Natural killer cell (primary cell): ENCODE measurements around the gene BOC. TPM values are rescaled to one million over a fixed set of nuclear protein-coding genes. Genes with fewer than 3 reads are reported as not detected.

Source experiments
- ATAC-seq, 3 donors: fragments of 150-1000 bp in 2 of 3; fragments of 200-7000 bp in 1 of 3; cut with Tn5 transposase; 1 replicate in 1 of 3; 2 replicates in 2 of 3; pipeline ENCODE4 v1.10.0; 2021; ENCODE audit warnings: mild to moderate bottlenecking in 2 of 3, moderate library complexity in 2 of 3
- DNase-seq, 2 donors: peaks; one replicate each; pipeline versions ENCODE4 v3.0.0 to v3.0.0-alpha.2; 2013 to 2021; ENCODE audit warnings: mixed read lengths in 1 of 2
- H3K27ac ChIP-seq: one replicate; pipeline ENCODE4 v1.5.1; 2013; ENCODE audit warnings: mild to moderate bottlenecking, low read length
- H3K27me3 ChIP-seq: one replicate; pipeline ENCODE4 v1.6.1; 2013; ENCODE audit warnings: low read length; ENCODE audit not compliant: control insufficient read depth, insufficient read depth
- H3K36me3 ChIP-seq: one replicate; pipeline ENCODE4 v1.6.1; 2013; ENCODE audit warnings: low read length; ENCODE audit not compliant: control insufficient read depth, insufficient read depth
- H3K4me1 ChIP-seq: one replicate; pipeline ENCODE4 v1.6.1; 2013; ENCODE audit warnings: low read length; ENCODE audit not compliant: control insufficient read depth, insufficient read depth
- H3K4me3 ChIP-seq: one replicate; pipeline ENCODE4 v1.5.1; 2013; ENCODE audit warnings: low read length
- H3K9me3 ChIP-seq: one replicate; pipeline ENCODE4 v1.6.1; 2013; ENCODE audit warnings: low read length; ENCODE audit not compliant: control insufficient read depth, insufficient read depth
- H3K27ac Mint-ChIP-seq, 2 donors: one replicate each; pipeline ENCODE4 v1.8.0; 2022; ENCODE audit warnings: mild to moderate bottlenecking in 2 of 2, mixed read lengths in 2 of 2, moderate library complexity in 1 of 2
- H3K27me3 Mint-ChIP-seq, 2 donors: one replicate each; pipeline ENCODE4 v1.8.0; 2022; ENCODE audit warnings: low read depth in 2 of 2, mixed read lengths in 2 of 2
- H3K36me3 Mint-ChIP-seq: one replicate; pipeline ENCODE4 v1.8.0; 2022; ENCODE audit warnings: mixed read lengths
- H3K4me1 Mint-ChIP-seq, 2 donors: one replicate each; pipeline ENCODE4 v1.8.0; 2022; ENCODE audit warnings: mixed read lengths in 2 of 2
- H3K4me3 Mint-ChIP-seq: one replicate; pipeline ENCODE4 v1.8.0; 2022; ENCODE audit warnings: mild to moderate bottlenecking, moderate library complexity, mixed read lengths
- H3K9me3 Mint-ChIP-seq, 2 donors: one replicate each; pipeline ENCODE4 v1.8.0; 2022; ENCODE audit warnings: mixed read lengths in 2 of 2
- WGBS: methylation state at CpG from one replicate; pipeline ENCODE4 v1.1.7; 2013; ENCODE audit warnings: missing lambda C conversion rate; ENCODE audit not compliant: insufficient coverage; 5-methylcytosine and 5-hydroxymethylcytosine counted together
- intact Hi-C: fragments of 100-400 bp; cut with micrococcal nuclease; formaldehyde crosslinking; loops from one replicate; pipeline ENCODE4 v1.14.2; 2022
- total RNA-seq, 4 donors: library from RNA; stranded (reverse); fragments of 120-200 nt in 1 of 4; gene quantifications; one replicate each; pipeline versions ENCODE4 v1.2.3 to v1.2.4, GENCODE V29; 2013 to 2022
- TF ChIP-seq, protein P1 (sequence below): fragments of 200-600 bp; IDR thresholded peaks from one replicate; pipeline ENCODE4 v1.8.0; 2022; ENCODE audit warnings: antibody characterized with exemption

Gene BOC
- total RNA-seq, 3 donors from 2014 or later (not counting 1 experiment from before 2014, with no cell fraction given) = 0.10 TPM; not detected in 2

DNA sequence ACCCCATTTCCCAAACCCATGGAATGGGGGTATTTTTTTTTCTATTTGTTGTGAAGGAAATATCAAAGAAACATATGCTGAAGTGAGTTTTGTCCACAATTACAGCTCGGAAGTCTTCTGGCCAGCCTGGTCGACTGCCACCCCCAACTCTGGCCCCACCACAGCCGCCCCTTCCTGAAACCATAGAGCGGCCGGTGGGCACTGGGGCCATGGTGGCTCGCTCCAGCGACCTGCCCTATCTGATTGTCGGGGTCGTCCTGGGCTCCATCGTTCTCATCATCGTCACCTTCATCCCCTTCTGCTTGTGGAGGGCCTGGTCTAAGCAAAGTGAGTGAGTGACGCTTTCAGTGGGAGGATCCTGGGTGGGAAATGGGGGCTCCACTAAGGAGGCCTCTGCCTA is 71.9 kb downstream of the BOC start:
- WGBS = 95% methylated on average over 12 of the region's 12 CpGs
- Histone ChIP-seq H3K4me3 (no peak overlapping the region), H3K4me1 (peaks cover 5% of the 10 kb centered on the region), H3K27ac (no peak overlapping the region), H3K36me3 (no peaks in the 10 kb centered on the region), H3K9me3 (no peaks in the 10 kb centered on the region), H3K27me3 (no peaks in the 10 kb centered on the region)
- H3K4me1 Mint-ChIP-seq = no peaks in the 10 kb centered on the region
- ATAC-seq = no peak
- H3K27ac Mint-ChIP-seq = no peak overlapping the region
- TF ChIP-seq, protein P1, sequence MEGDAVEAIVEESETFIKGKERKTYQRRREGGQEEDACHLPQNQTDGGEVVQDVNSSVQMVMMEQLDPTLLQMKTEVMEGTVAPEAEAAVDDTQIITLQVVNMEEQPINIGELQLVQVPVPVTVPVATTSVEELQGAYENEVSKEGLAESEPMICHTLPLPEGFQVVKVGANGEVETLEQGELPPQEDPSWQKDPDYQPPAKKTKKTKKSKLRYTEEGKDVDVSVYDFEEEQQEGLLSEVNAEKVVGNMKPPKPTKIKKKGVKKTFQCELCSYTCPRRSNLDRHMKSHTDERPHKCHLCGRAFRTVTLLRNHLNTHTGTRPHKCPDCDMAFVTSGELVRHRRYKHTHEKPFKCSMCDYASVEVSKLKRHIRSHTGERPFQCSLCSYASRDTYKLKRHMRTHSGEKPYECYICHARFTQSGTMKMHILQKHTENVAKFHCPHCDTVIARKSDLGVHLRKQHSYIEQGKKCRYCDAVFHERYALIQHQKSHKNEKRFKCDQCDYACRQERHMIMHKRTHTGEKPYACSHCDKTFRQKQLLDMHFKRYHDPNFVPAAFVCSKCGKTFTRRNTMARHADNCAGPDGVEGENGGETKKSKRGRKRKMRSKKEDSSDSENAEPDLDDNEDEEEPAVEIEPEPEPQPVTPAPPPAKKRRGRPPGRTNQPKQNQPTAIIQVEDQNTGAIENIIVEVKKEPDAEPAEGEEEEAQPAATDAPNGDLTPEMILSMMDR = no peak
- intact Hi-C loops = no loop called here
- H3K36me3 Mint-ChIP-seq = no peaks in the 10 kb centered on the region
- H3K9me3 Mint-ChIP-seq = no peaks in the 10 kb centered on the region
- no peak for DNase-seq
- no peak overlapping the region for H3K4me3 Mint-ChIP-seq
- peaks cover 0 to 8% of the 10 kb centered on the region in 2 donors for H3K27me3 Mint-ChIP-seq

DNA sequence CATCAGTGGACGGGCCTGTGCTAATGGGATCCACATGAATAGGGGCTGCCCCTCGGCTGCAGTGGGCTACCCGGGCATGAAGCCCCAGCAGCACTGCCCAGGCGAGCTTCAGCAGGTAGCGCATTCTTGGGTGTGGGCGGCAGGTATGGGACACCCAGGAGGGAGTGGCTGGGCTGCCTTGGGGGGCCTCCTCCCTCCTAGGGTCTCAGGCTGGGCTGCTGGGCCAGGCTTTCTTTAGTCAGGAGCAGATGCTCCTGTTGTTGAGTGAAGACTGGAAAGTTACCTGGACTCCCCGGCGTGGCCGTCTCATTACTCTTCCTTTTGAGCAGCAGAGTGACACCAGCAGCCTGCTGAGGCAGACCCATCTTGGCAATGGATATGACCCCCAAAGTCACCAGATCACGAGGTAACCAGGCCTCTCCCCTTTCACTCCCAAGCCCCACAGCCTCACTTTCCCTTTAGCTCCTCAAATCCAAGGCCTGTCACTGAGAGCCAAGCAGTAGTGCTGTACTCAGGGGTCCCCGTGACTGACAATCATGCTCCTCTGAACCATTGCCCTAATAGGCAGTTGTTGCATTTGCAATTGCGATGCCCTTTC is 73.2 kb downstream of the BOC start:
- no peak for ATAC-seq

DNA sequence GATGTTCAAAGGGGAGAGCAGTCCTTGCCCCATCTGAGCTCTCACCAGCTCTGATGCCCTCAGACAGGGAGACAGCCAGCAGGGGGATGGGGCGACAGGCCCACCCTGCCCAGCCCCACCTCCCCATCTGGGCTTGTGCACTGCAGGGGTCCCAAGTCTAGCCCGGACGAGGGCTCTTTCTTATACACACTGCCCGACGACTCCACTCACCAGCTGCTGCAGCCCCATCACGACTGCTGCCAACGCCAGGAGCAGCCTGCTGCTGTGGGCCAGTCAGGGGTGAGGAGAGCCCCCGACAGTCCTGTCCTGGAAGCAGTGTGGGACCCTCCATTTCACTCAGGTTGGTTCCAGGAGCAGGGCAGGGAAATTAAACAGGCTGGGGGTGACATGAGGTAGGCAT is 73.9 kb downstream of the BOC start:
- H3K27me3 Mint-ChIP-seq = peaks cover 0 to 8% of the 10 kb centered on the region in 2 donors
- ATAC-seq (no peak), DNase-seq (no peak)
- H3K4me3 Mint-ChIP-seq = no peak overlapping the region
- Histone ChIP-seq H3K4me3 (no peak overlapping the region), H3K4me1 (no peaks in the 10 kb centered on the region), H3K36me3 (no peaks in the 10 kb centered on the region), H3K27ac (no peak overlapping the region), H3K27me3 (no peaks in the 10 kb centered on the region), H3K9me3 (no peaks in the 10 kb centered on the region)
- TF ChIP-seq, protein P1 = no peak
- no peak overlapping the region for H3K27ac Mint-ChIP-seq
- H3K9me3 Mint-ChIP-seq = no peaks in the 10 kb centered on the region
- WGBS = 90% methylated on average over 8 of the region's 8 CpGs
- no peaks in the 10 kb centered on the region for H3K36me3 Mint-ChIP-seq
- intact Hi-C loops = no loop called here
- H3K4me1 Mint-ChIP-seq = no peaks in the 10 kb centered on the region

More for the DNA sequence above, 73.2 kb downstream of the BOC start:
- intact Hi-C loops = no loop called here
- WGBS = 92% methylated on average over 12 of the region's 12 CpGs
- H3K4me1 ChIP-seq = no peaks in the 10 kb centered on the region
- Mint-ChIP-seq H3K4me1 (no peaks in the 10 kb centered on the region), H3K9me3 (no peaks in the 10 kb centered on the region), H3K36me3 (no peaks in the 10 kb centered on the region), H3K4me3 (no peak overlapping the region), H3K27ac (no peak overlapping the region), H3K27me3 (peaks cover 0 to 8% of the 10 kb centered on the region in 2 donors)
- H3K9me3 ChIP-seq = no peaks in the 10 kb centered on the region
- H3K27ac ChIP-seq = no peak overlapping the region
- H3K4me3 ChIP-seq = no peak overlapping the region
- TF ChIP-seq, protein P1 = no peak
- no peak for DNase-seq
- H3K27me3 ChIP-seq = no peaks in the 10 kb centered on the region
- no peaks in the 10 kb centered on the region for H3K36me3 ChIP-seq

DNA sequence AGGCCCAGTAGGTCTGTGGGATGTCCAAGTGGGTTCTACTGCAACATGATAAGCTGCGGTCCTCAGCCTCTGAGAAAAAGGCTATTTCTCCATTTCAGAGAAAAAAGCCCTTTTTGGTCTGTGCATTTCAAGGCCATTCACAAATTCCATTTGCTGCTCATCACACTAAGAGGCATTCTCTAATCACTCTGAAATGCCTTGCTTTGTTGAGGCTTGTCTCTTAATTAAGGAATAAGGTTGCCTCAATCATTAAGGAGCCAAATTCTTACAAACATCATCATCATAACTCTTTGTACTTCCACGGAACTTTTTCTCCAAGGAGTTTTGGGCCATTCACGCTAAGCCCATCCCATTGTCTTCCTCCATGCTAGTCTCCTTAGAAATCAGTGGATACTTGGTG is 74.4 kb downstream of the BOC start:
- Histone ChIP-seq H3K36me3 (no peaks in the 10 kb centered on the region), H3K4me3 (no peak overlapping the region), H3K27me3 (no peaks in the 10 kb centered on the region), H3K9me3 (no peaks in the 10 kb centered on the region), H3K4me1 (no peaks in the 10 kb centered on the region), H3K27ac (no peak overlapping the region)
- TF ChIP-seq, protein P1 = no peak
- WGBS = 96% methylated on average over 3 of the region's 3 CpGs
- Mint-ChIP-seq H3K36me3 (no peaks in the 10 kb centered on the region), H3K9me3 (no peaks in the 10 kb centered on the region), H3K4me3 (no peak overlapping the region), H3K27me3 (peaks cover 0 to 8% of the 10 kb centered on the region in 2 donors), H3K27ac (no peak overlapping the region), H3K4me1 (no peaks in the 10 kb centered on the region)
- no peak for DNase-seq
- intact Hi-C loops = no loop called here
- no peak for ATAC-seq
